SK-N-SH (cell line): Measurements from ENCODE around the gene CHST11. TPM values are rescaled to one million over a fixed set of nuclear protein-coding genes. Genes with fewer than 3 reads are reported as not detected.

Source experiments
- CTCF ChIA-PET: fragments of 300-600, 350-600 bp; formaldehyde crosslinking; extraction: SDS; loops from one replicate; lab custom pipeline; 2021; lab: Yijun Ruan, JAX
- POLR2A ChIA-PET: fragments of 350-600 bp; sonication (Branson Sonifier 250); formaldehyde crosslinking; extraction: SDS; loops from one replicate; lab custom pipeline; 2020; ENCODE audit warnings: antibody characterized with exemption, inconsistent platforms; lab: Yijun Ruan, JAX
- DNase-seq: peaks from one replicate; pipeline ENCODE4 v3.0.0; 2012
- H2AFZ ChIP-seq: fragments of 200-600 bp; sonication (generic); 2 replicates; pipeline ENCODE4 v1.8.1; 2016; ENCODE audit warnings: antibody characterized with exemption, mild to moderate bottlenecking, low read depth
- H3F3A ChIP-seq: fragments of 200-600 bp; sonication (generic); replicated peaks from 2 replicates; pipeline ENCODE3; 2016; ENCODE audit warnings: antibody characterized with exemption, mild to moderate bottlenecking; ENCODE audit not compliant: insufficient read depth
- H3K27ac ChIP-seq, 2 experiments: fragments of 200-500 bp in 1 of 2; fragments of 200-600 bp in 1 of 2; sonication (Bioruptor generic) in 1 of 2; sonication (generic), shearing (Covaris generic) in 1 of 2; 2 replicates each; pipeline versions ENCODE4 v1.5.1 to v1.6.1; 2014 to 2016; ENCODE audit warnings: low read depth in 2 of 2, inconsistent platforms in 1 of 2, low read length in 1 of 2, mild to moderate bottlenecking in 1 of 2, mixed read lengths in 1 of 2
- H3K27me3 ChIP-seq: fragments of 200-600 bp; sonication (generic), shearing (Covaris generic); 2 replicates; pipeline ENCODE4 v1.6.1; 2016; ENCODE audit warnings: mixed run types; ENCODE audit not compliant: insufficient read depth
- H3K36me3 ChIP-seq, 2 experiments: fragments of 200-500 bp in 1 of 2; fragments of 200-600 bp in 1 of 2; sonication (Bioruptor generic) in 1 of 2; sonication (generic) in 1 of 2; replicated peaks in 1 of 2; 2 replicates each; pipeline versions ENCODE3 to v1.5.1; 2014 to 2016; ENCODE audit warnings: low read length in 1 of 2, mild to moderate bottlenecking in 1 of 2; ENCODE audit not compliant: insufficient read depth in 2 of 2, control insufficient read depth in 1 of 2
- H3K4me1 ChIP-seq, 2 experiments: fragments of 200-500 bp in 1 of 2; fragments of 200-600 bp in 1 of 2; sonication (Bioruptor generic) in 1 of 2; sonication (generic), shearing (Covaris generic) in 1 of 2; 2 replicates each; pipeline versions ENCODE4 v1.5.1 to v1.6.1; 2014 to 2016; ENCODE audit warnings: low read depth in 1 of 2, low read length in 1 of 2, mixed run types in 1 of 2; ENCODE audit not compliant: insufficient read depth in 2 of 2, control insufficient read depth in 1 of 2
- H3K4me2 ChIP-seq: fragments of 200-600 bp; sonication (generic), shearing (Covaris generic); 2 replicates; pipeline ENCODE4 v1.6.1; 2017; ENCODE audit warnings: mixed run types
- H3K4me3 ChIP-seq, 2 experiments: fragments of 200-500 bp in 1 of 2; fragments of 200-600 bp in 1 of 2; sonication (Bioruptor generic) in 1 of 2; sonication (generic), shearing (Covaris generic) in 1 of 2; 2 replicates each; pipeline versions ENCODE4 v1.5.1 to v1.8.1; 2014 to 2016; ENCODE audit warnings: low read depth in 2 of 2, inconsistent platforms in 1 of 2, low read length in 1 of 2, mild to moderate bottlenecking in 1 of 2, mixed read lengths in 1 of 2, moderate library complexity in 1 of 2
- H3K79me2 ChIP-seq: fragments of 200-600 bp; sonication (generic); 2 replicates; pipeline ENCODE4 v1.8.1; 2017; ENCODE audit warnings: mild to moderate bottlenecking; ENCODE audit not compliant: insufficient read depth
- H3K9ac ChIP-seq: fragments of 200-600 bp; sonication (generic); 2 replicates; pipeline ENCODE4 v1.6.1; 2017; ENCODE audit warnings: mixed run types
- H3K9me2 ChIP-seq: fragments of 200-600 bp; sonication (generic); 2 replicates; pipeline ENCODE4 v1.6.1; 2017; ENCODE audit warnings: mixed run types
- H3K9me3 ChIP-seq: fragments of 200-600 bp; sonication (generic); 2 replicates; pipeline ENCODE4 v1.6.1; 2017; ENCODE audit warnings: mixed run types, mild to moderate bottlenecking, moderate library complexity
- H4K20me1 ChIP-seq: fragments of 200-600 bp; sonication (generic); 2 replicates; pipeline ENCODE4 v1.6.1; 2017; ENCODE audit warnings: mild to moderate bottlenecking, mixed run types; ENCODE audit not compliant: insufficient read depth
- CTCF ChIP-seq: fragments of 200-600 bp; sonication (generic); IDR thresholded peaks from 2 replicates; pipeline ENCODE4 v1.6.1; 2017; ENCODE audit warnings: antibody characterized with exemption, mild to moderate bottlenecking, moderate library complexity
- ELF1 ChIP-seq: IDR thresholded peaks from 2 replicates; pipeline ENCODE4 v1.4.0; 2012
- EP300 ChIP-seq, 2 experiments: IDR thresholded peaks; 2 replicates each; pipeline versions ENCODE4 v1.4.0 to v1.6.1; 2012; ENCODE audit warnings: borderline replicate concordance in 1 of 2, low read depth in 1 of 2, low read length in 1 of 2
- FOXJ3 ChIP-seq: sonication (generic); formaldehyde crosslinking; IDR thresholded peaks from 2 replicates; pipeline ENCODE4 v1.5.1; 2020; ENCODE audit warnings: mild to moderate bottlenecking, missing genetic modification reagents
- FOXM1 ChIP-seq: IDR thresholded peaks from 2 replicates; pipeline ENCODE4 v1.4.0; 2012; ENCODE audit warnings: low read depth, mild to moderate bottlenecking
- GABPA ChIP-seq: IDR thresholded peaks from 2 replicates; pipeline ENCODE4 v1.4.0; 2012; ENCODE audit warnings: low read depth, mild to moderate bottlenecking
- IRF3 ChIP-seq: fragments of 150-350 bp; IDR thresholded peaks from 2 replicates; pipeline ENCODE4 v1.6.1; 2016; ENCODE audit warnings: mild to moderate bottlenecking, low read depth, low read length
- NFIC ChIP-seq: IDR thresholded peaks from 2 replicates; pipeline ENCODE4 v1.4.0; 2012; ENCODE audit warnings: borderline replicate concordance
- NRF1 ChIP-seq: IDR thresholded peaks from 2 replicates; pipeline ENCODE4 v1.6.1; 2012; ENCODE audit warnings: low read depth, mild to moderate bottlenecking, low read length
- PBX3 ChIP-seq: IDR thresholded peaks from 2 replicates; pipeline ENCODE4; 2012
- RAD21 ChIP-seq: IDR thresholded peaks from 2 replicates; pipeline ENCODE4 v1.6.1; 2012; ENCODE audit warnings: mild to moderate bottlenecking, low read length
- RFX5 ChIP-seq: IDR thresholded peaks from 2 replicates; pipeline ENCODE4 v1.6.1; 2012; ENCODE audit warnings: mild to moderate bottlenecking, improper control_type of control experiment, low read length
- RXRA ChIP-seq: IDR thresholded peaks from 2 replicates; pipeline ENCODE4 v1.4.0; 2012; ENCODE audit warnings: low read depth, mild to moderate bottlenecking, borderline replicate concordance
- SMC3 ChIP-seq: IDR thresholded peaks from 2 replicates; pipeline ENCODE4 v1.6.1; 2012; ENCODE audit warnings: low read depth, low read length, improper control_type of control experiment
- TCF12 ChIP-seq: IDR thresholded peaks from 2 replicates; pipeline ENCODE4 v1.4.0; 2012
- USF2 ChIP-seq: fragments of 150-350 bp; IDR thresholded peaks from 2 replicates; pipeline ENCODE4 v1.6.1; 2017; ENCODE audit warnings: antibody characterized with exemption, low read length, low read depth, borderline replicate concordance
- YY1 ChIP-seq: IDR thresholded peaks from 2 replicates; pipeline ENCODE4 v1.4.0; 2012; ENCODE audit warnings: low read depth, mild to moderate bottlenecking
- ZBTB33 ChIP-seq: IDR thresholded peaks from 2 replicates; pipeline ENCODE4 v1.4.0; 2012; ENCODE audit warnings: low read depth, borderline replicate concordance
- WGBS: methylation state at CpG from one replicate; pipeline ENCODE4 v1.1.6; 2017; ENCODE audit warnings: low lambda C conversion rate; 5-methylcytosine and 5-hydroxymethylcytosine counted together
- polyA plus RNA-seq, 3 experiments: library from polyadenylated mRNA; depleted of rRNA; stranded (reverse); fragments of >200 nt; gene quantifications; 2 replicates each; pipeline ENCODE4 v1.2.3, GENCODE V29; 2012

Gene CHST11
- polyA plus RNA-seq, 1 of the 3 experiments (the other 2 are of a cell fraction), result 18.6 TPM

- no peaks in the 10 kb centered on the region for H3F3A ChIP-seq
- WGBS, result 93% methylated on average over 9 of the region's 9 CpGs
- no peaks in the 10 kb centered on the region for H4K20me1 ChIP-seq
- H3K4me3 ChIP-seq, result no peak overlapping the region
- no peak overlapping the region for H3K4me2 ChIP-seq
- no peaks in the 10 kb centered on the region for H3K27me3 ChIP-seq
- H3K27ac ChIP-seq, result no peak overlapping the region
- no peak for DNase-seq
- TF ChIP-seq IRF3 (no peak), ELF1 (no peak), NFIC (no peak), PBX3 (no peak), USF2 (no peak), RAD21 (no peak), CTCF (no peak), TCF12 (no peak), YY1 (no peak), RFX5 (no peak), NRF1 (no peak), RXRA (no peak), FOXJ3 (no peak), GABPA (no peak), EP300 (IDR thresholded peaks at IDR 0.05; ENCODE audit: borderline replicate concordance in 1 of 2, low read depth in 1 of 2, low read length in 1 of 2) (no peak), SMC3 (no peak), FOXM1 (no peak), ZBTB33 (no peak)
- H3K9me2 ChIP-seq, result no peaks in the 10 kb centered on the region
- no peak overlapping the region for H3K9ac ChIP-seq
- no peaks in the 10 kb centered on the region for H3K9me3 ChIP-seq
- no peaks in the 10 kb centered on the region for H3K36me3 ChIP-seq
- no peaks in the 10 kb centered on the region for H3K79me2 ChIP-seq
- H3K4me1 ChIP-seq, result no peaks in the 10 kb centered on the region
- CTCF ChIA-PET, result interaction anchor here (0.7 kb wide), 1 partner anchor 34 kb away, joined by 4 read pairs; no protein-coding TSS in a partner anchor
- POLR2A ChIA-PET, result no interaction called here
- H2AFZ ChIP-seq, result no peak overlapping the region
These were observed 41.3 kb upstream of the CHST11 start for GRCh38 chr12:104415342-104415980.
